IMR-90 (cell line): ENCODE measurements around the gene RETREG1. TPM values are rescaled to one million over a fixed set of nuclear protein-coding genes. Genes with fewer than 3 reads are reported as not detected.

ENCODE experiments used
- ATAC-seq: fragments of 200-7000 bp; cut with Tn5 transposase; 2 replicates; pipeline ENCODE4 v1.9.1; 2020; ENCODE audit warnings: low read depth, mild to moderate bottlenecking, moderate library complexity
- BruUV-seq: library from RNA; stranded (reverse); fragments of 400-500 nt; replicated peaks from 2 replicates; lab custom pipeline; 2021; lab: Mats Ljungman, UMichigan
- CTCF ChIA-PET: fragments of 300-600 bp; formaldehyde crosslinking; extraction: SDS; loops from one replicate; lab custom pipeline; 2021; ENCODE audit warnings: antibody characterized with exemption; lab: Yijun Ruan, JAX
- POLR2A ChIA-PET: fragments of 300-600 bp; sonication (Branson Sonifier 250); formaldehyde crosslinking; loops from one replicate; lab custom pipeline; 2022; ENCODE audit warnings: antibody characterized with exemption; ENCODE audit not compliant: unreplicated experiment; lab: Charles Lee
- DNase-seq: peaks from one replicate; pipeline ENCODE4 v3.0.0; 2013
- H2AFZ ChIP-seq: replicated peaks from 2 replicates; pipeline ENCODE3; 2013; ENCODE audit warnings: low read length, mild to moderate bottlenecking; ENCODE audit not compliant: poor library complexity
- H2AK5ac ChIP-seq: 2 replicates; pipeline ENCODE4 v1.6.1; 2013; ENCODE audit warnings: low read depth, low read length, inconsistent platforms
- H2AK9ac ChIP-seq: replicated peaks from 2 replicates; pipeline ENCODE3; 2013; ENCODE audit warnings: mild to moderate bottlenecking, low read depth, low read length, moderate library complexity; ENCODE audit not compliant: poor library complexity
- H2BK120ac ChIP-seq: 2 replicates; pipeline ENCODE4 v1.6.1; 2013; ENCODE audit warnings: low read depth, low read length, inconsistent platforms
- H2BK15ac ChIP-seq: 3 replicates; pipeline ENCODE4 v1.6.1; 2013; ENCODE audit warnings: low read depth, low read length, inconsistent platforms
- H2BK20ac ChIP-seq: 2 replicates; pipeline ENCODE4 v1.6.1; 2013; ENCODE audit warnings: low read depth, mild to moderate bottlenecking, inconsistent platforms, low read length, moderate library complexity
- H2BK5ac ChIP-seq: 2 replicates; pipeline ENCODE4 v1.6.1; 2013; ENCODE audit warnings: mild to moderate bottlenecking, low read depth, low read length, inconsistent platforms; ENCODE audit not compliant: poor library complexity, severe bottlenecking
- H3K14ac ChIP-seq: replicated peaks from 2 replicates; pipeline ENCODE4 v1.6.1; 2013; ENCODE audit warnings: low read depth, low read length, inconsistent platforms
- H3K18ac ChIP-seq: 2 replicates; pipeline ENCODE4 v1.6.1; 2013; ENCODE audit warnings: low read depth, low read length, control low read depth
- H3K23ac ChIP-seq: 2 replicates; pipeline ENCODE4 v1.6.1; 2013; ENCODE audit warnings: low read depth, low read length, inconsistent platforms
- H3K27ac ChIP-seq: 2 replicates; pipeline ENCODE4 v1.5.1; 2013; ENCODE audit warnings: mild to moderate bottlenecking, control low read depth, low read length; ENCODE audit not compliant: insufficient read depth
- H3K27me3 ChIP-seq: 2 replicates; pipeline ENCODE4 v1.6.1; 2013; ENCODE audit warnings: low read length; ENCODE audit not compliant: control insufficient read depth, insufficient read depth
- H3K36me3 ChIP-seq: 2 replicates; pipeline ENCODE4 v1.6.1; 2013; ENCODE audit warnings: low read length, mixed read lengths; ENCODE audit not compliant: control insufficient read depth, insufficient read depth
- H3K4ac ChIP-seq: 2 replicates; pipeline ENCODE4 v1.6.1; 2013; ENCODE audit warnings: low read depth, low read length, inconsistent platforms
- H3K4me1 ChIP-seq: 2 replicates; pipeline ENCODE4 v1.6.1; 2013; ENCODE audit warnings: low read length, mixed read lengths; ENCODE audit not compliant: control insufficient read depth, insufficient read depth
- H3K4me2 ChIP-seq: 2 replicates; pipeline ENCODE4 v1.6.1; 2013; ENCODE audit warnings: low read depth, mild to moderate bottlenecking, control low read depth, low read length, moderate library complexity
- H3K4me3 ChIP-seq: 2 replicates; pipeline ENCODE4 v1.5.1; 2013; ENCODE audit warnings: low read depth, mild to moderate bottlenecking, control low read depth, low read length, moderate library complexity; ENCODE audit not compliant: insufficient read depth
- H3K56ac ChIP-seq: 2 replicates; pipeline ENCODE4 v1.6.1; 2013; ENCODE audit warnings: low read length, inconsistent platforms; ENCODE audit not compliant: insufficient read depth; ENCODE audit errors: extremely low read depth
- H3K79me1 ChIP-seq, 2 experiments: 2 replicates each; pipeline ENCODE4 v1.6.1; 2013; ENCODE audit warnings: low read length in 2 of 2, inconsistent platforms in 1 of 2, low read depth in 1 of 2
- H3K9ac ChIP-seq: 2 replicates; pipeline ENCODE4 v1.6.1; 2013; ENCODE audit warnings: low read depth, low read length, control low read depth
- H3K9me1 ChIP-seq: 2 replicates; pipeline ENCODE4 v1.6.1; 2013; ENCODE audit warnings: low read length, inconsistent platforms; ENCODE audit not compliant: insufficient read depth
- H3K9me3 ChIP-seq: 2 replicates; pipeline ENCODE4 v1.6.1; 2013; ENCODE audit warnings: low read length; ENCODE audit not compliant: control insufficient read depth, insufficient read depth
- H4K20me1 ChIP-seq: 2 replicates; pipeline ENCODE4 v1.6.1; 2013; ENCODE audit warnings: low read length, inconsistent platforms; ENCODE audit not compliant: insufficient read depth
- H4K5ac ChIP-seq: 2 replicates; pipeline ENCODE4 v1.6.1; 2013; ENCODE audit warnings: mild to moderate bottlenecking, low read depth, low read length, control low read depth
- H4K8ac ChIP-seq, 2 experiments: 2 replicates each; pipeline ENCODE4 v1.6.1; 2013; ENCODE audit warnings: low read depth in 2 of 2, low read length in 2 of 2, control low read depth in 1 of 2, inconsistent platforms in 1 of 2
- H4K91ac ChIP-seq: 2 replicates; pipeline ENCODE4 v1.6.1; 2013; ENCODE audit warnings: low read depth, low read length, inconsistent platforms; ENCODE audit not compliant: insufficient read depth
- CHD1 ChIP-seq: IDR thresholded peaks from 2 replicates; pipeline ENCODE4 v1.6.1; 2012; ENCODE audit warnings: low read depth, low read length, improper control_type of control experiment
- FOS ChIP-seq: fragments of 150-350 bp; IDR thresholded peaks from 2 replicates; pipeline ENCODE4 v1.6.1; 2016; ENCODE audit warnings: low read depth, low read length
- RCOR1 ChIP-seq: IDR thresholded peaks from 2 replicates; pipeline ENCODE4 v1.6.1; 2012; ENCODE audit warnings: mild to moderate bottlenecking, low read length, improper control_type of control experiment; ENCODE audit not compliant: insufficient replicate concordance
- WGBS, 2 experiments: methylation state at CpG; one replicate each; pipeline versions ENCODE4 v1.1.5 to v1.1.7; 2013; ENCODE audit warnings: missing lambda C conversion rate in 2 of 2; ENCODE audit not compliant: insufficient read length in 1 of 2; ENCODE audit errors: extremely low coverage in 2 of 2; 5-methylcytosine and 5-hydroxymethylcytosine counted together
- dilution Hi-C: fragments of 300-500 bp; cut with HindIII; formaldehyde crosslinking; loops from one replicate; pipeline ENCODE4 v1.14.3; 2018; ENCODE audit warnings: low sequenced_read_pairs; ENCODE audit not compliant: unreplicated experiment
- in situ Hi-C: fragments of 300-500 bp; cut with MboI; formaldehyde crosslinking; loops from 3 replicates; pipeline ENCODE4 v1.14.3; 2019; ENCODE audit warnings: low sequenced_read_pairs, inconsistent platforms, mixed read lengths
- intact Hi-C: fragments of 100-400 bp; cut with micrococcal nuclease; formaldehyde crosslinking; loops from 2 replicates; pipeline ENCODE4 v1.10.0; 2022
- polyA plus RNA-seq, 3 experiments: library from polyadenylated mRNA; depleted of rRNA; stranded (reverse); fragments of >200 nt; gene quantifications; 2 replicates each; pipeline ENCODE4 v1.2.3, GENCODE V29; 2012; ENCODE audit warnings: low replicate concordance in 1 of 3
- total RNA-seq: library from RNA; depleted of rRNA; stranded (reverse); fragments of >200 nt; gene quantifications from 2 replicates; pipeline ENCODE4 v1.2.3, GENCODE V29; 2012
- TF ChIP-seq, protein P1 (sequence below): conservative IDR thresholded peaks from 2 replicates; pipeline ENCODE4 v1.5.1; 2012; ENCODE audit warnings: mild to moderate bottlenecking, low read depth, low read length, improper control_type of control experiment

The RETREG1 gene
- total and polyA plus RNA-seq, 2 of the 4 experiments (the other 2 are of a cell fraction), result not detected

DNA sequence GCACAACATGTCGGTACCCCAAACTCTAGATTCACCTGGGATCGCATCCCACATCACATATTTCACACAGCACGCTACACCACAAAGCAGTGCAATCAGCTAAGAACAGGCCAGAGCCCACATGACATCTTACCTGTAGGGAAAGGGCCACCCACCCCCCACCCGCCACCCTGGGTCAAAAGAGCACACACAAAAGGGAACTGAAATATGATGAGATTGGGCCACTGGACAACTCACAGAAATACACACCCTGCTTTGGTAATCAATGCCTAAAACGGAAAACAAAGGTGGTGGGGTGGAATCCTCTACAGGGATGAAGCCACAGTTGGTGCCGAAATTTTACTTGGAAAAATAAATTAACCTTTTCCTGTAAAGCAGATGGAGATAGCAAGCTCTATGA lies 13.1 kb downstream of the RETREG1 start:
- intact Hi-C loops, result no loop called here
- H3K4me1 ChIP-seq, result no peaks in the 10 kb centered on the region; the same call in 1 of the 2 replicates
- no peak overlapping the region for H2AFZ ChIP-seq
- no TSS peak for BruUV-seq
- TF ChIP-seq, protein P1, sequence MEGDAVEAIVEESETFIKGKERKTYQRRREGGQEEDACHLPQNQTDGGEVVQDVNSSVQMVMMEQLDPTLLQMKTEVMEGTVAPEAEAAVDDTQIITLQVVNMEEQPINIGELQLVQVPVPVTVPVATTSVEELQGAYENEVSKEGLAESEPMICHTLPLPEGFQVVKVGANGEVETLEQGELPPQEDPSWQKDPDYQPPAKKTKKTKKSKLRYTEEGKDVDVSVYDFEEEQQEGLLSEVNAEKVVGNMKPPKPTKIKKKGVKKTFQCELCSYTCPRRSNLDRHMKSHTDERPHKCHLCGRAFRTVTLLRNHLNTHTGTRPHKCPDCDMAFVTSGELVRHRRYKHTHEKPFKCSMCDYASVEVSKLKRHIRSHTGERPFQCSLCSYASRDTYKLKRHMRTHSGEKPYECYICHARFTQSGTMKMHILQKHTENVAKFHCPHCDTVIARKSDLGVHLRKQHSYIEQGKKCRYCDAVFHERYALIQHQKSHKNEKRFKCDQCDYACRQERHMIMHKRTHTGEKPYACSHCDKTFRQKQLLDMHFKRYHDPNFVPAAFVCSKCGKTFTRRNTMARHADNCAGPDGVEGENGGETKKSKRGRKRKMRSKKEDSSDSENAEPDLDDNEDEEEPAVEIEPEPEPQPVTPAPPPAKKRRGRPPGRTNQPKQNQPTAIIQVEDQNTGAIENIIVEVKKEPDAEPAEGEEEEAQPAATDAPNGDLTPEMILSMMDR, result no peak
- TF ChIP-seq FOS, result no peak
- no peak for TF ChIP-seq RCOR1
- no peak for TF ChIP-seq CHD1
- no peak overlapping the region for H3K9ac ChIP-seq
- in situ Hi-C loops, result no loop called here
- no peak overlapping the region for H3K4ac ChIP-seq
- H3K27ac ChIP-seq, result no peak overlapping the region
- no peak overlapping the region for H4K5ac ChIP-seq
- no CpG with 5 or more reads among the region's 6 CpGs for WGBS, 2 experiments
- H3K4me3 ChIP-seq, result no peak overlapping the region
- H3K4me2 ChIP-seq, result no peak overlapping the region
- H3K79me1 ChIP-seq, result no peaks in the 10 kb centered on the region
- no peak overlapping the region for H3K14ac ChIP-seq
- ChIA-PET CTCF (no interaction called here), POLR2A (no interaction called here)
- H2BK5ac ChIP-seq, result no peak overlapping the region
- no peaks in the 10 kb centered on the region for H4K20me1 ChIP-seq
- H3K23ac ChIP-seq, result no peak overlapping the region
- H3K36me3 ChIP-seq, result no peaks in the 10 kb centered on the region
- no peak for ATAC-seq
- no peak overlapping the region for H2BK120ac ChIP-seq
- H2BK20ac ChIP-seq, result no peak overlapping the region
- no peak overlapping the region for H2AK5ac ChIP-seq
- H3K18ac ChIP-seq, result no peak overlapping the region
- dilution Hi-C loops, result no loop called here
- no peak overlapping the region for H4K91ac ChIP-seq
- H3K9me1 ChIP-seq, result no peaks in the 10 kb centered on the region
- H3K27me3 ChIP-seq, result peaks cover 44% of the 10 kb centered on the region
- H4K8ac ChIP-seq, result no peak overlapping the region
- no peaks in the 10 kb centered on the region for H3K9me3 ChIP-seq
- no peak overlapping the region for H3K56ac ChIP-seq
- H2AK9ac ChIP-seq, result no peak overlapping the region
- no peak for DNase-seq
- H2BK15ac ChIP-seq, result no peak overlapping the region
